Measurements from ENCODE around the gene TMPRSS13. TPM values are rescaled to one million over a fixed set of nuclear protein-coding genes. Genes with fewer than 3 reads are reported as not detected.

The TMPRSS13 gene
- polyA plus RNA-seq, 2 of the 4 experiments (the other 2 are of a cell fraction), result not detected

DNA sequence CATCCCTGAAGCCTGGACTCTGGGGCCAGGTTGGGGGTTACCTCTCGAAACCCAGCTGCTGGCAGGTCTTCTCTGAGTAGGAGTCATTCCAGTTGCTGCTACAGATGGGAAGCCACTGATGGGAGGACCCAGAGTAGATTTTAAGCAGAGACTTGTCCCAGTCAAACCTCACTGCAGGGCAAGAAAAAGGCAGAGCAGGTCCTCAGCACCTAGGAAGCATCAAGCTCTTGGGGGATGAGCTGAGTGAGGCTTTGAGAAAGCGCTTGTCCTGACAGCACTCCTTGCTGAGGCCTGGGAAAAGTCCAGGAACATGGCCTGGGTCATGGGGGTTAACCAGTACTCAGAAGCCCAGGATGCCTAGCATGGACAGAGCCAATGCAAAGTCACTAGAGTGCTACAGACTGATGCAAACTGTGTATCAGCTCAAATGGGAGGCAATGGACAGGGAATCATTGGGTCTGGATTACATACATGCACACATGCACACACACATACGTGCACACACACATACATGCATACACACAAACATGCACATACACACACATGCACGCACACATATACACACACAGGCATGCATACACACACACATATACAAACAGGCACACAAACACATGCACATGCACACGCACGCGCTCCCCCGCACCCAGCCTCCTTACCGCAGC, 15.3 kb downstream of the TMPRSS13 start (continued):
- TF ChIP-seq, protein P1, sequence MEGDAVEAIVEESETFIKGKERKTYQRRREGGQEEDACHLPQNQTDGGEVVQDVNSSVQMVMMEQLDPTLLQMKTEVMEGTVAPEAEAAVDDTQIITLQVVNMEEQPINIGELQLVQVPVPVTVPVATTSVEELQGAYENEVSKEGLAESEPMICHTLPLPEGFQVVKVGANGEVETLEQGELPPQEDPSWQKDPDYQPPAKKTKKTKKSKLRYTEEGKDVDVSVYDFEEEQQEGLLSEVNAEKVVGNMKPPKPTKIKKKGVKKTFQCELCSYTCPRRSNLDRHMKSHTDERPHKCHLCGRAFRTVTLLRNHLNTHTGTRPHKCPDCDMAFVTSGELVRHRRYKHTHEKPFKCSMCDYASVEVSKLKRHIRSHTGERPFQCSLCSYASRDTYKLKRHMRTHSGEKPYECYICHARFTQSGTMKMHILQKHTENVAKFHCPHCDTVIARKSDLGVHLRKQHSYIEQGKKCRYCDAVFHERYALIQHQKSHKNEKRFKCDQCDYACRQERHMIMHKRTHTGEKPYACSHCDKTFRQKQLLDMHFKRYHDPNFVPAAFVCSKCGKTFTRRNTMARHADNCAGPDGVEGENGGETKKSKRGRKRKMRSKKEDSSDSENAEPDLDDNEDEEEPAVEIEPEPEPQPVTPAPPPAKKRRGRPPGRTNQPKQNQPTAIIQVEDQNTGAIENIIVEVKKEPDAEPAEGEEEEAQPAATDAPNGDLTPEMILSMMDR (IDR thresholded peaks at IDR 0.05), result no peak
- TF ChIP-seq RCOR1 (IDR thresholded peaks at IDR 0.05; ENCODE audit: low read depth, low read length) (no peak), EHF (CRISPR knock-in tag; IDR thresholded peaks at IDR 0.05) (no peak), POLR2A (IDR thresholded peaks at IDR 0.05; ENCODE audit: low read length) (no peak), MAZ (IDR thresholded peaks at IDR 0.05; ENCODE audit: borderline replicate concordance, low read depth, low read length) (no peak)

DNA sequence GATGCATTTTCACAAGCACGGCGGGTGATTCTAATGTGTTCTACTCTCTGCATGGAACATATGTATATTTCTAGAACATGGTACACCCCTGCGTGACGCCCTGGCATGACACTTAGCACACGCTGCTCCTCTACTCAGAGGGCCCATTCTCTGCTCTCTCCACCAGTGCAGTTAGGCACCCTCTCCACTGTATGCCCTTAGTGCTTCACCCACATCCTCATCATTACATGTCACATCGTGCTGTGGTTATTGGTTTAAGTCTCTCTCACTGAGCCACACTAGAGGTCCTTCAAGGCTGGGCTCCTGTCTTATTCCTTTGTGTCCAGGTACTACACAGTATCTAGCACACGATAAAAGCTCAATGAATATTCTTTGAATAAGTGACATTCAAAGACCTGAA, 16.7 kb downstream of the TMPRSS13 start:
- TF ChIP-seq EP300 (IDR thresholded peaks at IDR 0.05), result no peak
- no peak for TF ChIP-seq TP53 (CRISPR knock-in tag; IDR thresholded peaks at IDR 0.05)
- TF ChIP-seq, protein P2, sequence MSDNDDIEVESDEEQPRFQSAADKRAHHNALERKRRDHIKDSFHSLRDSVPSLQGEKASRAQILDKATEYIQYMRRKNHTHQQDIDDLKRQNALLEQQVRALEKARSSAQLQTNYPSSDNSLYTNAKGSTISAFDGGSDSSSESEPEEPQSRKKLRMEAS (IDR thresholded peaks at IDR 0.05), result no peak
- TF ChIP-seq SMC3 (IDR thresholded peaks at IDR 0.05), result no peak
- no peak for TF ChIP-seq ZFP36 (IDR thresholded peaks at IDR 0.05; ENCODE audit: borderline replicate concordance, partially characterized antibody)
- TF ChIP-seq CHD2 (IDR thresholded peaks at IDR 0.05; ENCODE audit: low read length, partially characterized antibody), result no peak
- TF ChIP-seq CBX2 (IDR thresholded peaks at IDR 0.05; ENCODE audit: borderline replicate concordance, low read depth), result no peak
- TF ChIP-seq HEYL (CRISPR knock-in tag; IDR thresholded peaks at IDR 0.05), result no peak
- no peak for TF ChIP-seq FOSB (CRISPR knock-in tag; IDR thresholded peaks at IDR 0.05)
- TF ChIP-seq FOSL2 (IDR thresholded peaks at IDR 0.05), result no peak
- no peak for TF ChIP-seq FOSL2 (CRISPR knock-in tag; IDR thresholded peaks at IDR 0.05)
- TF ChIP-seq ESRRA (IDR thresholded peaks at IDR 0.05; ENCODE audit: borderline replicate concordance, low read length), result no peak
- no peak for TF ChIP-seq FOXS1 (CRISPR knock-in tag; IDR thresholded peaks at IDR 0.05)
- no peak for TF ChIP-seq POLR2AphosphoS2 (conservative IDR thresholded peaks at IDR 0.05; ENCODE audit: low read length)
- POLR2A ChIA-PET, result no interaction called here
- CTCF ChIA-PET, result interaction anchor here (0.7 kb wide), 1 partner anchor 105 kb away, joined by 3 read pairs; no protein-coding TSS in a partner anchor
- Histone ChIP-seq H3K4me1 (0 out of 3 replicates have a peak, but pooled peaks cover 3% of the 10 kb centered on the region), H3K4me2 (no peak overlapping the region), H3K27ac (no peak overlapping the region), H3K4me3 (no peak overlapping the region), H3K9me3 (no peaks in the 10 kb centered on the region)
- no peak for ATAC-seq
- 76% methylated on average over 7 of the region's 7 CpGs for WGBS (ENCODE audit: missing lambda C conversion rate)
- FAIRE-seq, result no peak
- no peak for DNase-seq (ENCODE audit: low read depth in 1 of 2, low spot score in 1 of 2)

DNA sequence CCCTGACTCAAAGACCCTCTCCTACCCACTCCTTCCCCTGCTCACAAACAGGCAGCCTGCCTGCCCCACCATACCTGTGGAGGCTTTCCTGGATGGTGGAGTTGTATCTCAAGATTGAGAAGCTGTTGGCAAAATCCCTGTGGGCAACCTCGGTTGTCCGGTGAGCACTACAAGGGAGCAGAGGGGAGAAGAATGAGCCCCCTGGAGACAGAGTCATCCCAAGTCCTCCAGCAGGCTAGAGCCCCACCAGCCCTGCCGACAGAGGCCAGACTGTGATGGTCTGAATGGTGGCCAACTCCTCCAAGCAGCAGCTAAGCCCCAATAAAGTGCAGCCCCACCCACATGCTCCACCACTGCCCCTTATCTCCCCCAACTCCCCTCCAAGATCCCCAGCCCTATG, 17.5 kb downstream of the TMPRSS13 start:
- POLR2A ChIA-PET, result no interaction called here
- no peak for TF ChIP-seq KDM5A (IDR thresholded peaks at IDR 0.05)
- no peak for TF ChIP-seq POLR2A (IDR thresholded peaks at IDR 0.05; ENCODE audit: low read length)
- no peak for TF ChIP-seq ZFP36 (IDR thresholded peaks at IDR 0.05; ENCODE audit: borderline replicate concordance, partially characterized antibody)
- no peak for TF ChIP-seq EHF (CRISPR knock-in tag; IDR thresholded peaks at IDR 0.05)
- TF ChIP-seq HEYL (CRISPR knock-in tag; IDR thresholded peaks at IDR 0.05), result no peak
- TF ChIP-seq PHF8 (IDR thresholded peaks at IDR 0.05; ENCODE audit: borderline replicate concordance, low read depth), result no peak
- TF ChIP-seq, protein P3, sequence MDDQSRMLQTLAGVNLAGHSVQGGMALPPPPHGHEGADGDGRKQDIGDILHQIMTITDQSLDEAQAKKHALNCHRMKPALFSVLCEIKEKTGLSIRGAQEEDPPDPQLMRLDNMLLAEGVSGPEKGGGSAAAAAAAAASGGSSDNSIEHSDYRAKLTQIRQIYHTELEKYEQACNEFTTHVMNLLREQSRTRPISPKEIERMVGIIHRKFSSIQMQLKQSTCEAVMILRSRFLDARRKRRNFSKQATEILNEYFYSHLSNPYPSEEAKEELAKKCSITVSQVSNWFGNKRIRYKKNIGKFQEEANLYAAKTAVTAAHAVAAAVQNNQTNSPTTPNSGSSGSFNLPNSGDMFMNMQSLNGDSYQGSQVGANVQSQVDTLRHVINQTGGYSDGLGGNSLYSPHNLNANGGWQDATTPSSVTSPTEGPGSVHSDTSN (IDR thresholded peaks at IDR 0.05), result no peak
- TF ChIP-seq, protein P4, sequence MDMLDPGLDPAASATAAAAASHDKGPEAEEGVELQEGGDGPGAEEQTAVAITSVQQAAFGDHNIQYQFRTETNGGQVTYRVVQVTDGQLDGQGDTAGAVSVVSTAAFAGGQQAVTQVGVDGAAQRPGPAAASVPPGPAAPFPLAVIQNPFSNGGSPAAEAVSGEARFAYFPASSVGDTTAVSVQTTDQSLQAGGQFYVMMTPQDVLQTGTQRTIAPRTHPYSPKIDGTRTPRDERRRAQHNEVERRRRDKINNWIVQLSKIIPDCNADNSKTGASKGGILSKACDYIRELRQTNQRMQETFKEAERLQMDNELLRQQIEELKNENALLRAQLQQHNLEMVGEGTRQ (IDR thresholded peaks at IDR 0.05), result no peak
- no peak for TF ChIP-seq JUN (IDR thresholded peaks at IDR 0.05)
- TF ChIP-seq, protein P5, sequence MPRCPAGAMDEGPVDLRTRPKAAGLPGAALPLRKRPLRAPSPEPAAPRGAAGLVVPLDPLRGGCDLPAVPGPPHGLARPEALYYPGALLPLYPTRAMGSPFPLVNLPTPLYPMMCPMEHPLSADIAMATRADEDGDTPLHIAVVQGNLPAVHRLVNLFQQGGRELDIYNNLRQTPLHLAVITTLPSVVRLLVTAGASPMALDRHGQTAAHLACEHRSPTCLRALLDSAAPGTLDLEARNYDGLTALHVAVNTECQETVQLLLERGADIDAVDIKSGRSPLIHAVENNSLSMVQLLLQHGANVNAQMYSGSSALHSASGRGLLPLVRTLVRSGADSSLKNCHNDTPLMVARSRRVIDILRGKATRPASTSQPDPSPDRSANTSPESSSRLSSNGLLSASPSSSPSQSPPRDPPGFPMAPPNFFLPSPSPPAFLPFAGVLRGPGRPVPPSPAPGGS (IDR thresholded peaks at IDR 0.05), result no peak
- TF ChIP-seq CHD4 (IDR thresholded peaks at IDR 0.05; ENCODE audit: borderline replicate concordance), result no peak
- TF ChIP-seq MAFK (IDR thresholded peaks at IDR 0.05; ENCODE audit: partially characterized antibody), result no peak
- no peak for TF ChIP-seq RAD21 (conservative IDR thresholded peaks at IDR 0.05 in 1 of 2, IDR thresholded peaks at IDR 0.05 in 1 of 2)
- no peak for TF ChIP-seq CEBPB (IDR thresholded peaks at IDR 0.05)
- no peak for TF ChIP-seq ZNF302 (CRISPR knock-in tag; IDR thresholded peaks at IDR 0.05)
- no peak for TF ChIP-seq RARB (CRISPR knock-in tag; IDR thresholded peaks at IDR 0.05)
- no peak for FAIRE-seq

More for the DNA sequence above, 17.5 kb downstream of the TMPRSS13 start:
- CTCF ChIA-PET, result interaction anchor here (1.2 kb wide), 1 partner anchor 35 kb away, joined by 3 read pairs; no protein-coding TSS in a partner anchor
- ATAC-seq, result no peak
- Histone ChIP-seq H3K9me3 (no peaks in the 10 kb centered on the region), H3K27ac (no peak overlapping the region), H3K4me2 (no peak overlapping the region), H3K4me3 (no peak overlapping the region), H3K4me1 (0 out of 3 replicates have a peak, but pooled peaks cover 4% of the 10 kb centered on the region)
- WGBS (ENCODE audit: missing lambda C conversion rate), result 54% methylated on average over 3 of the region's 3 CpGs
- DNase-seq (ENCODE audit: low read depth in 1 of 2, low spot score in 1 of 2), result no peak

All from A549 (cell line).